GM18907 (cell line): Measurements from ENCODE around the gene WWC1.
"Not testable (repeated sequence)": the region's sequence is repeated elsewhere in the genome, so short reads cannot be mapped to it uniquely, and the experiment has no call there.

Source experiments
- ATAC-seq: cut with Tn5 transposase; IDR thresholded peaks from one replicate; pipeline ENCODE4 v1.9.1; 2021; ENCODE audit warnings: mild to moderate bottlenecking, moderate library complexity; ENCODE audit not compliant: unreplicated experiment

WWC1 gene

DNA sequence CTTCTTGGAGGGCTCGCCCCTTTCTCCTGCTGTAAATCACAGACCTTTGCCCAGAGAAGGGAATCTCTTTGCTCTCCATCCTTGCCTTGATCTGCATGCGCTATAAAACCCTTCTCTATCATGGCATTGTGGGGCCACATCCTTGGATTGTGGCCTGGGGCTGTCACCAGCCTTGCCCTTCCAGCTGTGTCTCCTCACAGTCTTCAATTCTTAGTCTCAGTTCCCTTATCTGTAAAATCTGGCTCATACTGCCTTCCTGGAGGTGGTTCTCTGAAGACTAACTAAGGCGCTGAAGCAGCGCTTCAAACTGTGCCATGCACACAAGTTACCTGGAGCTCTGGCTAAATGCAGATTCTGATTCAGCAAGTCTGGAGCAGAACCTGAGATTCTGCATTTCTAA lies 141.5 kb downstream of the WWC1 start:
- no peak for ATAC-seq

- ATAC-seq, result no peak
Observed at GRCh38 chr5:168434001-168434400, 142.6 kb downstream of the WWC1 start.

- no peak for ATAC-seq
Observed at GRCh38 chr5:168434746-168435321, 143.4 kb downstream of the WWC1 start.

GRCh38 chr5:168435340-168435739 lies 143.9 kb downstream of the WWC1 start:
- ATAC-seq, result not testable (repeated sequence)

DNA sequence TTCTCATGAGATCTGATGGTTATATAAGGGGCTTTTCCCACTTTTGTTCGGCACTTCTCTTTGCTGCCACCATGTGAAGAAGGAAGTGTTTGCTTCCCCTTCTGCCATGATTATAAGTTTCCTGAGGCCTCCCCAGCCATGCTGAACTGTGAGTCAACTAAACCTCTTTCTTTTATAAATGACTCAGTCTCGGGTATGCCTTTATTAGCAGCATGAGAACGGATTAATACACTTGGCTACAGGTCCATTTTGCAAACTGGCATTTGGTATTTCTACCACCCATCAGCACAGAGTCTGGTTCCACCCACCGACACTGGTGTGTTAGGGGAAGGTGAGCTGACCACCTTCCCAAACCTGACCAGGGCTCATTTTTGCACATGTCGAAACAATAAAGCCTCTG lies 146.9 kb downstream of the WWC1 start:
- ATAC-seq, result no peak

GRCh38 chr5:168443533-168443932 lies 152.1 kb downstream of the WWC1 start:
- ATAC-seq, result no peak

GRCh38 chr5:168443950-168444700 lies 152.7 kb downstream of the WWC1 start:
- no peak for ATAC-seq

GRCh38 chr5:168446983-168447619 lies 155.7 kb downstream of the WWC1 start:
- ATAC-seq, result no peak

- no peak for ATAC-seq
Observed at GRCh38 chr5:168447808-168448207, 156.4 kb downstream of the WWC1 start.

GRCh38 chr5:168449166-168449565 lies 157.7 kb downstream of the WWC1 start:
- ATAC-seq, result no peak

DNA sequence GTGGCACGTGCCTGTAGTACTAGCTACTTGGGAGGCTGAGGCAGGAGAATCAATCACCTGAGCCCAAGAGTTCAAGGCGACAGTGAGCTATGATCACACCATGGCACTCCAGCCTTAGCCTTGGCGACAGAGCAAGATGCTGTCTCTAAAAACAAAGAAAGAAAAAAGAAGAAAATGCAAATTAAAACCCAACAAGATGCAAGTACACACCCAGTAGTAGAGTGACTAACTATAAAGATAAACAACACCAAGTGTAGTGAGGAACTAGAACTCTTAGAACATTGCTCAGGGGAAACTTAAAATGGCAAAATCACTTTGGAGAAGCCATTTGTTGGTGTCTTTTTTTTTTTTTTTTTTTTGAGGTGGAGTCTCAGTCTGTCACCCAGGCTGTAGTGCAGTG lies 160.1 kb downstream of the WWC1 start:
- ATAC-seq, result no peak

DNA sequence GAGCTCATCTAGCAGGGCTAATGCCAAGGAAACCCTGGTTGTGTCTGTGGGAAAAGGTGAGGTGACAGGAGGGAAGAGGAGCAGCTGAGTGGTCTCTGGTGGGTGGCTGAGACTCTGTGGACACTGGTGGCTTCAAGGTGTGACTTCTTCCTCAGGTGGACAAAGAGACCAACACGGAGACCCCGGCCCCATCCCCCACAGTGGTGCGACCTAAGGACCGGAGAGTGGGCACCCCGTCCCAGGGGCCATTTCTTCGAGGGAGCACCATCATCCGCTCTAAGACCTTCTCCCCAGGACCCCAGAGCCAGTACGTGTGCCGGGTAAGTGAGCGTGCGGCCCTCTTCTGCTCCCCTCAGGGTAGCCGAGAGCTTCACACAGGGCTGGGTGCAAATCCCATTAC lies 163.8 kb downstream of the WWC1 start:
- ATAC-seq, result no peak

GRCh38 chr5:168457542-168457941 lies 166.1 kb downstream of the WWC1 start:
- ATAC-seq, result no peak

- ATAC-seq, result no peak
Observed at GRCh38 chr5:168460606-168461005, 169.2 kb downstream of the WWC1 start.

GRCh38 chr5:168463081-168463480 lies 171.6 kb downstream of the WWC1 start:
- no peak for ATAC-seq

- ATAC-seq, result peak; percentile 79
Observed at GRCh38 chr5:168464214-168464613, 172.8 kb downstream of the WWC1 start.

- no peak for ATAC-seq
Observed at GRCh38 chr5:168464641-168465040, 173.2 kb downstream of the WWC1 start.

DNA sequence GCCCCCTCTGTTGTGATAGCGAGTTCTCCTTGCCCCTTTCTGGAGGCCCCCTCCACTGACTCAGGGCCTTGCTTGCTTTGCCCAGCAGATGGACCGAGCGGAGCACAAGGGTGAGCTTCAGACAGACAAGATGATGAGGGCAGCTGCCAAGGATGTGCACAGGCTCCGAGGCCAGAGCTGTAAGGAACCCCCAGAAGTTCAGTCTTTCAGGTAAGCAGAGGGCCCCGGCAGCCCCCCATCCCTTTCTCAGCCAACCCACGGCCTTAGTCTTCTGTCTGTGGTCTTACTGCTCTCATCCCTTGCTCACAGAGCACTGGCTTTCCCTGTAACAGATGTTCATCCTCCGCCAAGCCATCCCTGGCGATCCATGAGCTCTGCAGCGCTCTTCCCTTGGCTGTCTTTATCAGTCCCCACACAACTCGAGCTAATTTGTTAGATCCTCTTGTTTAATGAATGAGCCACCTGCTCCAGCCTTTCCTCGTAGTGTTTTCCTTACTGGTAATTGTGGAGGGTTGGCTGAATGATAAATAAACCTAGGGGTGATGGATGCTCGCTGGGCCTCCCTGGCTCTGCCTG lies 176.4 kb downstream of the WWC1 start:
- no peak for ATAC-seq

DNA sequence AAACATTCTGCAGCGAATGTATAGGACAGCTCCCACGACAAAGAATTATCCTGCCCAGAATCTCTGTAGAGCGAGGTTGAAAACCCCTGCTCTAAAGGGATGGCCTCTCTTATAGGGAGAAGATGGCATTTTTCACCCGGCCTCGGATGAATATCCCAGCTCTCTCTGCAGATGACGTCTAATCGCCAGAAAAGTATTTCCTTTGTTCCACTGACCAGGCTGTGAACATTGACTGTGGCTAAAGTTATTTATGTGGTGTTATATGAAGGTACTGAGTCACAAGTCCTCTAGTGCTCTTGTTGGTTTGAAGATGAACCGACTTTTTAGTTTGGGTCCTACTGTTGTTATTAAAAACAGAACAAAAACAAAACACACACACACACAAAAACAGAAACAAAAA lies 177.4 kb downstream of the WWC1 start:
- ATAC-seq, result no peak

DNA sequence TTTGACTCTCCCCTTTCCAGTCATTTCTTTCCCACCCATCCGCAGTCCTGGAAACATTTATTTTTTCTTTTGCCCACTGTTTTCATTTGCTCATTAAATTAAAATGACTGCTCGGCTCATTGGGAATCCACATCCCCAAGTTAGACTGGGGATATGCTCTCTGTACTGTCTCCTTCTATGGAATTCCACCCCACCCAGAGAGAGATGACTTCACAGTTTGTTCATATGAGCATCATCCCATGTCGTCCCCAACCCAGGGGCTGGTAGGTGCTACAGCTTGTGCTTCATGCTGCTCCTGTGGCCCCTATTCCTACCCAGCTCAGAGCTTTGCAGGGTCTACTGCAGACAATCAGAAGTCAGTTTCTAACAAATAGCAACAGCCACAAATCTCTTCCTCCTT lies 178.4 kb downstream of the WWC1 start:
- no peak for ATAC-seq

DNA sequence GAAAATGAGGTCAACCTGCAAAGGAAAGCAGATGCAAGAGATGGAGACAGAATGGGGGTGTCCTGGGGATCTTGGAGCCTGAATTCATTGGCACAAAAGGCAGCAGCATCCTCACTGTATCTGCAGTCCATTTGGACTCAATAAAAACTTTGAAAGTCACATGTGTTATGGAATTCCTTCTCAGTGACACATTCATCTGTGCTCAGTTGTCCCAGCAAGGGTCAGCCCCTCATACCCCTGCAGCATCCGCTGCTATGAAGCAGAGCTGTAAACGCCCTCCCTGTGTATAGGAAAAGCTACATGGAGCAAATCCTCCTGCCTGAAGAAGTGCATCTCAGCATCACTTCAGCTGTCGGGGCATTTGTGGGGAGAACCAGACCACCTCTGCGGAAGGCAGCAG lies 180.3 kb downstream of the WWC1 start:
- ATAC-seq, result no peak

DNA sequence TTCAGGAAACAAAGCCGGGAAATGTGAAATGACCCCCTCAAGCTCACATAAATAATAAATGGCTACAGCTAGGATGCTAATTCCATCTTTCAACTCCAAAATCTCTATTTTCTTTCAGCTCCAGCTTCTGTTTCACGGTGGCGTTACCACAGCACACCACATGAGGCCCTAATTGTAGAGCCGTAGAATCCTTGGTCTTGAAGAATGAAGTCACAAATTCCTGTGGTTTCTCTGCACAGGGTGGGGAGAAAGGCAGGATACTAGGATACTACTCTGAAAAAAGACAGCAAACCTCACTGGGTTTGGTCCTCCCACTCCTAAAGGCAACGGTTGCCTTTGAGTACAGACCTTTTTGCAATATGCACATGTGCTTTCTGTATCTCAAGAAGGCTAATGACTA lies 180.9 kb downstream of the WWC1 start:
- ATAC-seq, result no peak
